GM21717 (cell line): ENCODE results near the gene PGA3.
A peak's percentile ranks its signal among the peaks of the same experiment; 100 is the strongest.
"Not testable (repeated sequence)": the region's sequence is repeated elsewhere in the genome, so short reads cannot be mapped to it uniquely, and the experiment has no call there.

ENCODE experiments used
- ATAC-seq: cut with Tn5 transposase; IDR thresholded peaks from one replicate; pipeline ENCODE4 v1.9.1; 2021; ENCODE audit warnings: mild to moderate bottlenecking, moderate library complexity; ENCODE audit not compliant: unreplicated experiment

The PGA3 gene

DNA sequence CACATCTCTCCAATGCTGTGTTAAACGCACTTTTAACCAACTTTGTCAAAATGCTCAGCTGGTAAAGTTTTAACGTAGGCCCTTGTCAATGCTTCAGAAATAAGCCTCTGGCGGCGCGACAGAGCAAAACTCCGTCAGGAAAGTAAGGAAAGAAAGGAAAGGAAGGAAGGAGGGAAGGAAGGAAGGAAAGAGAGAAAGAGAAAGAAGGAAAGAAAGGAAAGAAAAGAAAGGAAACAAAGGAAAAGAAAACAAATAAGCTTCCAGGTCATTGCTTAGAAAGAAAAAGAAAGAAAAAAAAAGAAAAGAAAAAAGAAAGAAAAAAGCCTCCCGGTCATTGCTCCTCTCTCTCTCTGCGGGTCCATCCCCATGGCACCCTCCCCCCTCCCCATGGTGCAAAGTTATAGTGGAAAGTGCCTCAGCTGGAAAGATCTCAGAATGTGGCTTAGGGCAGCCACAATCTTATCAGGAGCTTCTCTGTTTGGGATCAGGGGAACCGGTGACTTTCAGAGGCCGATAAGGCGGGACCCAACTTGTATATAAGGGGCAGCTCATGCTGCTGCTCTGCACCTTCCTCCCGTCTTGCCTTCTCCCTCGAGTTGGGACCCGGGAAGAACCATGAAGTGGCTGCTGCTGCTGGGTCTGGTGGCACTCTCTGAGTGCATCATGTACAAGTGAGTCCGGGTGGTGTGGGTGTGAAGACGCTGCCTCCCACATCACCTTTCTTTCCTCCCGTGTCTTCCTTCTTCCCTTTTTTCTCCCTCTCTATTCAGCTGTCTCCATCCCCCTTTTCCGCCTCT is at the start of gene PGA3:
Gene PGA3 (plus strand): TSS at position 566 of the 797 bp plus-strand sequence. CDS start 50 bp downstream, at position 616.
- ATAC-seq: not testable (repeated sequence)

DNA sequence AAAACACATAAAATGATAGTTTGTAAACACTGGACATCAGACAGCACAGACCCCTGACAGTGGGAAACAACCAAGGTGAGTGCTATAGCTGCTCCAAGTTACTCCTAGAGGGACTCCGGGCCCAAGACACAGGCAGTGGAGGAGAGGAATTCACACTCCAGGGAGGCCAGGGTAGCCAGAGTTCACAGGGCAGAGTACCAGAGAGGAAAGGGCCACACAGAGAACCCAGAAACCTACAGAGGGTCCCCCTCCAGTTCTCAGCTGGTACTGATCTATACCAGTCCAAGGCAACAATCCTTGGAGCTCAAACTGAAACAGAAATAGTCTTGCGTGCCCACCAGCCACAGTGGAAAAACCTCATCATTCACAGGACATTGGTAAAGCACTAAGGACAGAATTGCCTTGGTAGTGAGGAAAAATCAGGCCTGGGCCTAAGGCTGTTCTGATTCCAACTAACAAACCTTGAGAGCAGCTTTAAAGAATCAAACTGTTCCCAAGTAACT is 49.7 kb upstream of the PGA3 start:
- no peak for ATAC-seq

DNA sequence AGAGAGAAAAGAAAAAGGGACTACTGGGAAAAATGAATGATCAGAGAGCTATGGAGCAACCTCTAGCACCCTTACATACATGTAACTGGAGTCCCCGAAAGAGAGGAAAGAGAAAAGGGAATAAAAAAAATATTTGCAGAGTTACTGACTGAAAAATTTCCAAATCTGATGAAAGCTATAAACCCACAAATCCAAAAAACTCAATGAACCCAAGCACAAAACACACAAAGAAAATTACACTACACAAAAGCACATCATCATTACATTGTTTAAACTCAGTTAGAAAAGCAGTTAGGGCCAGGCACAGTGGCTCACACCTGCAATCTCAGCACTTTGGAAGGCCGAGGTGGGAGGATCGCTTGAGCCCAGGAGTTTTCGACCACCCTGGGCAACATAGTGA is 48.8 kb upstream of the PGA3 start:
- ATAC-seq: no peak

DNA sequence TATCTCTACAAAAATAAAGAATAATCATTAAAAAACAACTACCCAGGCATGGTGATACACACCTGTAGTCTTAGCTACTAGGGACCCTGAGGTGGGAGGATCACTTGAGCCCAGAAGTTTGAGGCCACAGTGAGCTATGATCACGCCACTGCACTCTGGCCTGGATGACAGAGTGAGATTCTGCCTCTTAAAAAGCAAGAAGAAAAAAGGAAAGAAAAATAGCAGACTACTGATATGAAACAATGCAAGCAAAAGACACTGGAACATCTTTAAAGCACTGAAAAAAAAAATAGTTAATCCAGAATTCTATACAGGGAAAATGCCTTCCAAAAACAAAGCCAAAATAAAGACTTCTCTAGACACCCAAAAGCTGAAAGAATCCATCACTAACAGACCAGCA is 48.0 kb upstream of the PGA3 start:
- no peak for ATAC-seq

DNA sequence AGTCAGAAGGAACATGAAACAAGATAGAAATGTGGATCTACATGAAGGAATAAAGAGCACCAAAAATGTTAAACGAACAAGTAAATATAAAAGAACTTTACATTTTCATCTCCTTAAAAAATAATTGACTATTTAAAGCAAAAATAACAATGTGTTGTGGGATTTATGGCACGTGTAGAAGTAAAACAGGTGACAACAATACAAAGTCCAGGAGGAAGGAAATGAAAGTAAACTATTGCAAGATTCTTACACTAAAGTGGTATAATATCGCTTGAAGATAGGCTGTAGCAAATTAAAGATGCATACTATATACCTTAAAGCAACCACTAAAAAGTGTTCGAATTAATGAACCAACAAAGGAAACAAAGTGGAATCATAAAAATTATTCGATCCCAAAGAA is 47.6 kb upstream of the PGA3 start:
- ATAC-seq: no peak

DNA sequence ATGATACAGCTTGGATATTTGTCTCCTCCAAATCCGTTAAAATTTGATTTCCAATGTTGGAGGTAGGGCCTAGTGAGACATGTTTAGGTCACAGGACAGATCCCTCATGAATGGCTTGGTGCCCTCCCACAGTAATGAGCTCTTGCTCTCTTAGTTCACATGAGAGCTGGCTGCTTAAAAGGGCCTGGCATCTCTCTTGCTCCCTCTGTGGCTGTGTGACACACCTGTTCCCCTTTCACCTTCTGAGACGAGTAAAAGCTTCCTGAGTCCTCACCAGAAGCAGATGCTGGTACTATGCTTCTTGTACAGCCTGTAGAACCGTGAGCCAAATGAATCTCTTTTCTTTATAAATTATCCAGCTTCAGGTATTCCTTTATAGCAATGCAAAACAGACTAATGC is 45.6 kb upstream of the PGA3 start:
- ATAC-seq: no peak

DNA sequence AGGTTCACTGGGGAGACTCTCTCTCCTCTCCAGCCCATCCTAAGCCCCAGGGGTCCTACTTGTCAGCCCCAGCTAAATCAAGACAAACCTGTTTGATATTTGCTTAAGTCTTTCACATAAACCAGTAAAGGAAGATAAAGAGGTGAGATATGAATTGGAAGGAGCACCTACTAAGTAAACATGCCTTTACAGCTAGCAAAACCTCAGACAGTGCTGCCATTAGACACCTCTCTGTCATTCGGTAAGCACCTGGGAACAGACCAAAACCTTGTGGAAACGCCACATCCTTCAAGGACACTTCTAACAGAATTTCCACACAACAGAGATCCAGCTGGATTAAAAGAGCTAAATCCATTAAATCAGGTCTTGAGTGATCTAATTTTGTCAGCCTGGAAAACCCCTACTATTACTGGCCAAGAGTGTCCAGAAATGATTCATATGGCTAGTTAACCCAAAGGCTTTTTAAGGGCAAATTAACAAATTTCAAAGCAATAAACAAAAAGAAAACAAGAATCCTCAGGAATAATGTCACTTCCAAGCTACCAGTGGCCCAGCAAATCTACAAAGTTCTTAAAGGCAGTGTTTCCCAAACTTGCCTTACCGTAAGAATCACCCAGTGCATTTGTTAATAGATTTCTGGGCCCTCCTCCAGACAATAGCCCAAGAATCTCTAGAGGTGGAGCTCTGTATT is 44.5 kb upstream of the PGA3 start:
- no peak for ATAC-seq

DNA sequence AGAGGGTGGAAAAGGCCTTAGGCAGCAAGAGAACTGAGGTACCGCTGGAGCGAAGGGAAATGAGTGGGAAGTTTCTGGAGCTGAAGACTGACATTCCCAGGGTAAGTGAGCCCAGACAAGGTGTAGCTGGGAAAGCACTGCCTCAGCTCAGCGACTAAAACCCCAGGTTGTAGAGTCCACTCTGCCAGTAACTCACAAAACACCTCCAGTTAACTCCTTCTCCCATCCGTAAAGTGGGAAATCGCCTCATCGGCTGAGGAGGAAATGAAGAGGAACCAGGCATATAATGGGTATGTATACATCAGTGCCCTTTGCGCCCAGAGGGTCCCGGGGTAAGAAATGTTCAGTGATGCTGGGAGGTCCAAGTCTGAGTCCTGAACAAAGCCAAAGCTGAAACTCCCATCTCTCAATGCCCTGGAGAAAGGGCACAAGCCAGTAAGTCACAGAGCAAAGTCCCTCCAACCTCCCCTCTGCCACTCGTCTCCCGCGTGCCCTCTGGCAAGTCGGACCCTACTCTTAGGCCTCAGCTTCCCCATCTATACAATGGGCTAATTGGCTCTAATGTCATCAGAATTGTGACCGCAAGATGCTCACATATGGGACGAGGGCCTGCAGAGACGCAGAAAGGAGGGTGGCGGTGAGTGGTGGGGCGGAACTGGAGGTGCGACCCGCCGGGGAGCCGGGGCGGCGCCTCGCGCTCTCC is 42.7 kb upstream of the PGA3 start:
- ATAC-seq: no peak

DNA sequence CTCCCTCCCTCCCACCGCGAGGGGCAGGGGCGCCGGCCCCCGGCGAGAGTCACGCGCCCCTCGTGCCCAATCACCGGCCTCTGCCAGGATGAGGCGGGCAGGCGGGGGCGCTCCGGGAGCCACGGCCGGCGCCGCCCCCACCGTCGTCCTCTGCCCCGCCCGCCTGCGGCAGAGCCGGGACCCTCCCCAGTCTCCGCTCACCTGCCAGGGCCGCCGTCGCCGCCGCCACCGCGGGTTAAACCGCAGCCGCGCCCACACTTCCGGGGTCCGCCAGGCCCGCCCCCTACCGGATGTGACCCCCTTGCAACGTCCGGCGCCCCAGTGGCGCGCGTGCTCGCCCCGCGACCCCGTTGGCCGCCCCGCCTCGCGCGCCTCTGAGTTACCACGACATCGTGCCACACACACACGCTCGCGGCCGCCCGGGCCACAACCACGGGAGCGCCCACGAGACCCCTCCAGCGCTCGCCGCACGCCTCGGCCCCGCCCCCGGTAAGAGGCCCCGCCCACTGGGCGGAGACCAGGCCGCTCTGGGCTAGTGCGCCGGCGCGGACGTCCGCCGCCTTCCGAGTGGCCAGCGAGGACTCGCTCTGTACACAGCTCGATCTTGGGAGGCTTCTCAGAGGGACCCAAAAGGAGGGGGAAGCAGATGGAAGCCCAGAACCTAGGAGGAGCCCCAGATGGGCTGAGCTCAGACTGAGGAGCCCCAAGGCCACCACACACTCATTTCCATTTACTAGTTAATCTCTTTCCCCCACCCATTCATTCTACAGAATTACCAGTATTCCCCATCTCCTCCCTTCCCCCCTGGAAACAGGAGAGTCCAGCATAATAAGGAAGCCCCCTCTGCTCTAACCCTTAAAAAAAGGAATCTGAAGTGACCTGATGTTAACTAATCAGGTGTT is 41.9 kb upstream of the PGA3 start, which contains the start of gene VPS37C:
Gene VPS37C (minus strand): TSS at position 237 of the 902 bp plus-strand sequence. CDS start 22,597 bp downstream, outside the sequence.
- peak; percentile 71 for ATAC-seq

DNA sequence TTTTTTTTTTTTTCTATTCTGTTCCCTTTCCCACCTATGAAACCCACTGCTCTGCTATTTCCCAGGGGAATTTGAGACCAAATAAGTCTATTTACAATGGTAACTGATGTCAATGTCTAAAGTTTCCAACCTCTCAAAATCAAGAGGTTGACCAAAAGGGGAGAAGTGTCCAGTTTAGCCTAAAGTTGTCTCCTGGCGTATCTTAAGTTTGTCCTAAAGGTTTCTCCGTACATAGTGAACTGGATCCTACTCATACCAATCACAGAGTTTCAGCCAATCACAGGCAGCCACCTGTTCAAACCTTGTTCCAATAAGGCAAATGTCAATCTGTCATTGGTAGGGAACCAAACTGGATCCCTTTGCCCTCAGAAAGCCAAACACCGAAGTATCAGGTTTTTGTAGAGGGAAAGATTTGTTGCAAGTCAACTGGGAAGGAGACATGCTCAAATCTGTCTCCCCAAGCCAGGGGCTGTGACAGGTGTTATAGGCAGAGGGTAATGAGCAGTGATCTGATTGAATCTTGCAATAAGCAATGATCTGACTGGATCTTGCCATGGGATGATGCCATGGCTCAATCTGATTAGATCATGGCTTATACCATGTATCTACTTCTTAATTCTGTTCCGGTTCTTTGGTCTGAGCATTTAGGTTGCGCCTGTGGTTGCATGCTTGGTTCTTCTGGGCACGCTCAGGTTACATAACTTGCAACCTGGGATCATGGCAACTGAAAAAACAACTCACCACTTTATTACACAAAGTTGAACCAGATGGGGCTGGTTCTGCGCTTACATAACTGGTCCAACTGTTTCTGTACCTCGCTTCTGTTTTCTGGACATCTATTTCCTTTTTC is 41.0 kb upstream of the PGA3 start:
- ATAC-seq: no peak

DNA sequence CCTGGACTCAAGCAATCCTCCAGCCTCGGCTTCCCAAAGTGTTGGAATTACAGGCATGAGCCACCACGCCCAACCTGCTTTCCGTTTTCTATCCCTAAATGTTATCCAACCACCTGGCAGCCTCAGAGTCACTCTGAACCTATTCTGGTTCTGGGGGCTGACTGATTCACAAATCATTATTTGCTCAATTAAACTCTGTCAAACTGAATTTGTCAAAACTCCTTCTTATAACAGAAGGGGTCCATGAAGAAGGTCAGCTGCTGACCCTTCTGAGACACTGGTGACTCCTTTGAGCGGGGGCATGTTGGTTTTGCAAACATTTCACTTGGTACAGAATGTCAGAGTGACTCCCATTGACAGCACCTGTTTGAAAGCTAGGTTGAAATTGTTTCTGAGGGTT is 40.3 kb upstream of the PGA3 start:
- ATAC-seq: no peak

DNA sequence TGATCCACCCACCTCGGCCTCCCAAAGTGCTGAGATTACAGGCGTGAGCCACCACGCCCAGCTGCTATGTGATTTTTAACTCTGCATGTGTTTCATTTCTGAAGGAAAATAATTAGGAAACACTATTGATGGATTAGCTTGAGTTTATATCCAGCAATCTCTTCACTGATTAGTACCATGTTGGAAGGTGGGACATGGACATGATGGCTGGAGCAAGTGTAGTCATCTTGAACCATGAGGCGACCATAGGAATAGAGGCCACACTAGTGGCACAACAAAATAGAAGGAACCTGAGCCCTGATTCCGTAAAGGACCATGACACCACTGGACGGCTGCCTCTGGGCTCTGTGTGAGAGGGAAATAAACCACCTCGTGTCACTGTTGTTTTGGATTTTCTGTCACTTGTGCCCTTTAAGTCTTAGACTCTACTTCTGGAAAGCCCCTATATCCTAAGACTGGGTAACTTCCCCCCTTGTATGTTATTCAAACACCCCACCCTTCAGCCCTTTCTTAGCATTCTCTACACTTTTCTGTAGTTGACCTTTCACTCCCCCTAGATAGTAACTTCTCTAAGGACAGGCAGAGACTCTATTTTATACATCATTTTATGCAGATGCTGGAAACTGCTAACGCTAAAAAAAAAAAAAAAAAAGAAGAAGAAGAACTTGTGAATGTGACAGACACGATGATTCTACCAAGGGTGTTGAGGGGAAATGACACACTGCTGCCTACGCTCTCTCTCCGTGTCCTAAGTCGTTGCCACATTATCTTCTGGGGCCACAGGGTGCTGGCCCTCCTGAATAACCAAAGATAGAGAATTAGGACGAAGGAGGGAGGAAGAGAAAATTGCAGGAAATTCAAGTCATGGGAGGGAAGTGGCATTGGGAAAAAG is 39.4 kb upstream of the PGA3 start:
- ATAC-seq: no peak

DNA sequence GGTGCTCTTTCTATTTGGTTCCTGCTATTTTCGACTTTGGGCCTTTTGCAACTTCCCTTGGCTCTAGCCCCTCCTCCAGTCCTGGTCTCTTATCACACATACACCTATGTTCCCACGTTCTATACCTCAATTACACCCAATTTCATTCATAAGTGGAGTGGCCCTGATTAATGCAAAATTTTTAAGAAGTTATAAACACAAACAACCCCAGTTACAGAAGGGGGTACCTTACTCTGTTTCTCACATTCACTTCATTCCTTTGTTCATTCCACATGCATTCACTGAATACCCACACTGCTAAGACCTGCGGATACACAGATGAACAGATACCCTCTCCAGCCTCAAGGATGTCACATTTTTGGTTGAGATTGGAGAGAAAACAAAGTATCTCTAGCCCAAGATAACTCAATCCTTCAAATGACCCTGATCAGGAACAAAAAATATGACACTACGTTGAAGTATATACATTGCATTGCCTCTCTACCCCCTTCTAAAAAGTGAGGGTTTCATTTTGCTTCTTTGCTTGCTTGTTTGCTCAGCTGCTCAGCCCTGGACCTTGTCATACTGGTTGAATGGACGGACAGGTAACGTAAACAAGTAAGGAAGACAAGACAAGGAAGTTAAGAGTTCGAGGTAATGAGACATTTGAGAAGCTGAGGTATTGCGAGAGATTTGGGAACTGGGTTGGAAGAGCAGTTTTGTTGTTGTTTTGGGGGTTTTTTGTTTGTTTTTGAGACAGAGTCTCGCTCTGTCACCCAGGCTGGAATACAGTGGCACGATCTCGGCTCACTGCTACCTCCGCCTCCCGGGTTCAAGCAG is 38.5 kb upstream of the PGA3 start:
- no peak for ATAC-seq

DNA sequence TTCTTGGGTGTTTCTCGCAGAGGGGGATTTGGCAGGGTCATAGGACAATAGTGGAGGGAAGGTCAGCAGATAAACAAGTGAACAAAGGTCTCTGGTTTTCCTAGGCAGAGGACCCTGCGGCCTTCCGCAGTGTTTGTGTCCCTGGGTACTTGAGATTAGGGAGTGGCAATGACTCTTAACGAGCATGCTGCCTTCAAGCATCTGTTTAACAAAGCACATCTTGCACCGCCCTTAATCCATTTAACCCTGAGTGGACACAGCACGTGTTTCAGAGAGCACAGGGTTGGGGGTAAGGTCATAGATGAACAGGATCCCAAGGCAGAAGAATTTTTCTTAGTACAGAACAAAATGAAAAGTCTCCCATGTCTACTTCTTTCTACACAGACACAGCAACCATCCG is 37.5 kb upstream of the PGA3 start:
- not testable (repeated sequence) for ATAC-seq

DNA sequence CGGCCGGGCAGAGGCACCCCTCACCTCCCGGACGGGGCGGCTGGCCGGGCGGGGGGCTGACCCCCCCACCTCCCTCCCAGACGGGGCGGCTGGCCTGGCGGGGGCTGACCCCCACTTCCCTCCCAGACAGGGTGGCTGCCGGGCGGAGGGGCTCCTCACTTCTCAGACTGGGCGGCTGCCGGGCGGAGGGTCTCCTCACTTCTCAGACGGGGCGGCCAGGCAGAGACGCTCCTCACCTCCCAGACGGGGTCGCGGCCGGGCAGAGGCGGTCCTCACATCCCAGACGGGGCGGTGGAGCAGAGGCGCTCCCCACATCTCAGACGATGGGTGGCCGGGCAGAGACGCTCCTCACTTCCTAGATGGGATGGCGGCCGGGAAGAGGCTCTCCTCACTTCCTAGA is 37.0 kb upstream of the PGA3 start:
- not testable (repeated sequence) for ATAC-seq

DNA sequence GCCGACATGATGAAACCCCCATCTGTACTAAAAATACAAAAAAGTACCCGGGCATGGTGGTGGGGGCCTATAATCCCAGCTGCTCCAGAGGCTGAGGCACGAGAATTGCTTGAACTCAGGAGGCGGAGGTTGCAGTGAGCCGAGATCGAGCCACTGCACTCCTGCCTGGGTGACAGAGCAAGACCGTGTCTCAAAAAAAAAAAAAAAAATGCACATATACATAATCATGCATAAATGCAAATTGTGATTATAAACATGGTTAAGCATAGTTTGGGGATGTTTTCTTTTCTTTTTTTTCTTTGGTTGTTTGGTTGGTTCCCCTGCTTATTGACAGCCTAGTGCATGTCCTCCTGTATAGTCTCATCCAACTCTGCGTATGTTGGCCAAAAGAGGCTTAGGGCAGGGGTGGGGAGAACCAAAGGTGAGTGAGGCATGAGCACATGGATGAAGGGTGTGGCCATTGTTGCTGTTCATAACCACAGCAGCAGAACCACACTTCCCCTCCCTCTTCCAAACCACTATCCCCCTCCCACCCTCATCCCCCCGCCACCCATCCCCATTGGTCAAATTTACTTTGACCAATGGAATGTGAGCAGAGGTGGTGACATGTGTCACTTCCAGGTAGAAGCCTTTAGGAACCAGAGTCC is 35.1 kb upstream of the PGA3 start:
- ATAC-seq: no peak

DNA sequence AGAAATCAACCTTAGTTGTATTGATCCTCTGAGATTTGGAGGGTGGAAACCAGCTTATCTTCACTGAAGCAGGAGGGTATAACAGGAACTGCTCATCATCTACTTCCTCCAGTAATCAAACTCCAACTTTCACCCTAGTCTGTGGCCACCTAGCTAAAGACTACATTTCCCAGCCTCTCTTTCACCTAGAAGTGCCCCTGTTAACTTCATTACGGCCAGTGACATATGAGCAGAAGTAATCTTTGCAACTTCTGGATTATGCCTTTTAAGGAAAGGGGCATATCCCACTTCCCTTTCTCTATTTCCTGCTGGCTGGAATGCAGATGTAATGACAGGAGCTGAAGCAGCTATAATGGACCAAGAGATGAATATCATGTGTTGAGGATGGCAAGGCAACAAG is 34.5 kb upstream of the PGA3 start:
- ATAC-seq: no peak
